ENCODE measurements around the gene DTX1.

DTX1 gene

GRCh38 chr12:113071135-113072112 lies 14.9 kb downstream of the DTX1 start:
- peak; percentile 18 for DNase-seq

GRCh38 chr12:113072136-113072535 lies 15.6 kb downstream of the DTX1 start:
- peak; percentile 18 for DNase-seq

GRCh38 chr12:113073586-113073985 lies 17.1 kb downstream of the DTX1 start:
- DNase-seq = no peak

GRCh38 chr12:113075137-113075683 lies 18.7 kb downstream of the DTX1 start:
- no peak for DNase-seq

GRCh38 chr12:113077057-113077858 lies 20.7 kb downstream of the DTX1 start:
- no peak for DNase-seq

GRCh38 chr12:113077859-113078255 lies 21.3 kb downstream of the DTX1 start:
- no peak for DNase-seq

- DNase-seq = no peak
These were observed 25.3 kb downstream of the DTX1 start for GRCh38 chr12:113081873-113082272.

GRCh38 chr12:113082486-113083148 lies 26.1 kb downstream of the DTX1 start:
- no peak for DNase-seq

- DNase-seq = no peak
These were observed 27.4 kb downstream of the DTX1 start for GRCh38 chr12:113083863-113084435.

GRCh38 chr12:113086249-113087164 lies 30.0 kb downstream of the DTX1 start:
- no peak for DNase-seq

GRCh38 chr12:113087193-113087592 lies 30.7 kb downstream of the DTX1 start:
- no peak for DNase-seq

- DNase-seq = no peak
These were observed 31.5 kb downstream of the DTX1 start for GRCh38 chr12:113088037-113088436.

- DNase-seq = no peak
These were observed 32.6 kb downstream of the DTX1 start for GRCh38 chr12:113088971-113089756.

- no peak for DNase-seq
These were observed 33.3 kb downstream of the DTX1 start for GRCh38 chr12:113089839-113090238.

GRCh38 chr12:113090740-113091139 lies 34.2 kb downstream of the DTX1 start:
- DNase-seq = no peak

GRCh38 chr12:113091506-113091905 lies 35.0 kb downstream of the DTX1 start:
- DNase-seq = no peak

GRCh38 chr12:113092607-113093408 lies 36.3 kb downstream of the DTX1 start:
- DNase-seq = no peak

- no peak for DNase-seq
These were observed 37.0 kb downstream of the DTX1 start for GRCh38 chr12:113093409-113094101.

GRCh38 chr12:113094738-113095137 lies 38.2 kb downstream of the DTX1 start:
- no peak for DNase-seq

Measured in NCI-H446 treated with DMSO at 0.1 percent for 48 hours (cell line).